DND-41 (cell line): ENCODE data around the gene DCPS.

Experiments used
- CTCF ChIP-seq: IDR thresholded peaks from 2 replicates; pipeline ENCODE4 v1.5.1; 2012; ENCODE audit warnings: borderline replicate concordance, low read length, moderate library complexity, mild to moderate bottlenecking; ENCODE audit not compliant: poor library complexity, severe bottlenecking; ENCODE audit errors: extremely low read depth
- EZH2 ChIP-seq: IDR thresholded peaks from 3 replicates; pipeline ENCODE4 v1.6.1; 2012; ENCODE audit warnings: borderline replicate concordance, low read depth, mild to moderate bottlenecking, moderate library complexity, low read length, inconsistent platforms; ENCODE audit not compliant: severe bottlenecking

- no peak for TF ChIP-seq CTCF
- no peak for TF ChIP-seq EZH2
These were observed 49.3 kb downstream of the DCPS start for GRCh38 chr11:126352934-126353801.
